Activated T-cell treated with anti-CD3 and anti-CD28 coated beads, Interleukin-2, amount 50 U/mL, for 72 hours (primary cell): Measurements from ENCODE around the gene AFF2. TPM values are rescaled to one million over a fixed set of nuclear protein-coding genes. Genes with fewer than 3 reads are reported as not detected.

ENCODE experiments used
- ATAC-seq, 2 donors: fragments of 150-1000 bp; cut with Tn5 transposase; replicated peaks in 1 of 2; 2 replicates each; pipeline ENCODE4 v1.10.0; 2021; ENCODE audit warnings: moderate library complexity in 2 of 2, mild to moderate bottlenecking in 1 of 2
- DNase-seq, 2 donors: peaks; one replicate each; pipeline ENCODE4 v3.0.0; 2021 to 2022; ENCODE audit warnings: mixed read lengths in 1 of 2
- H3K27ac Mint-ChIP-seq: one replicate; pipeline ENCODE4 v1.8.0; 2022; ENCODE audit warnings: mild to moderate bottlenecking, moderate library complexity, mixed read lengths
- H3K27me3 Mint-ChIP-seq: one replicate; pipeline ENCODE4 v1.8.0; 2022; ENCODE audit warnings: low read depth, mixed read lengths
- H3K36me3 Mint-ChIP-seq, 2 donors: one replicate each; pipeline ENCODE4 v1.8.0; 2022; ENCODE audit warnings: mixed read lengths in 2 of 2, mild to moderate bottlenecking in 1 of 2; ENCODE audit not compliant: insufficient read depth in 2 of 2
- H3K4me1 Mint-ChIP-seq: one replicate; pipeline ENCODE4 v1.8.0; 2022; ENCODE audit warnings: low read depth, mixed read lengths
- H3K4me3 Mint-ChIP-seq, 2 donors: one replicate each; pipeline ENCODE4 v1.8.0; 2022; ENCODE audit warnings: mild to moderate bottlenecking in 2 of 2, mixed read lengths in 2 of 2, moderate library complexity in 2 of 2
- H3K9me3 Mint-ChIP-seq, 2 donors: one replicate each; pipeline ENCODE4 v1.8.0; 2022; ENCODE audit warnings: mixed read lengths in 2 of 2
- total RNA-seq, 2 donors: library from RNA; stranded (reverse); gene quantifications; one replicate each; pipeline ENCODE4 v1.2.3, GENCODE V29; 2022

Gene AFF2
- 1 to 10 TPM; 1.4 to 2.8 TPM for total RNA-seq

GRCh38 chrX:148500423-148501385 is at the start of gene AFF2:
Gene AFF2, plus strand, starts transcription at chrX:148500617. Its CDS starts 481 bp downstream, at chrX:148501098.
- DNase-seq (peak; percentile 39 to 53), ATAC-seq (peak; percentile 65)
- Mint-ChIP-seq H3K27ac (no peak within 1 kb of the TSS), H3K36me3 (no peaks in the 10 kb centered on the region), H3K9me3 (no peaks in the 10 kb centered on the region), H3K4me3 (peak within 1 kb of the TSS; percentile 89 to 91), H3K27me3 (peaks cover 22% of the 10 kb centered on the region), H3K4me1 (peaks cover 16% of the 10 kb centered on the region)

DNA sequence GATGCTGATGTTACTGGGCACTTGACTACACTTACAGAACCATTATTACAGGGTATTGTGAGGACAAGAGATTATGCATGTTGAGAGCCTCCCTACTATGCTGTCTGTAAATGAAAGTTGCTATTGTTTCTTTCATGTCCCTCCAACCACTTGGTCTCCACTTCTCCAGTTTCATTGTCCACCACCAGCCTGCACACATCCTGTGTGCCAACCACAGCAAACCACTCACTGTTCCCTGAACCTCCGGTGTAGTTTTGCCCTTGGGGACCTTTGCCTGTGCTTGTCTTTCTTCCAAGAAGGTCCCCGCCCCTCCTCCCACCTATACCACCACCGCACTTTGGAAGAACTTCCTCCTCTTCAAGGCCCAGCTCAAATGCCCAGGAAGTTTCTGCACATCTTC is 43.1 kb upstream of the AFF2 start:
- no peak for DNase-seq
- Mint-ChIP-seq H3K9me3 (no peaks in the 10 kb centered on the region), H3K4me3 (no peak overlapping the region), H3K4me1 (no peaks in the 10 kb centered on the region), H3K36me3 (no peaks in the 10 kb centered on the region), H3K27me3 (peaks cover 19% of the 10 kb centered on the region), H3K27ac (no peak overlapping the region)
- ATAC-seq, result no peak

- H3K9me3 Mint-ChIP-seq, result no peaks in the 10 kb centered on the region
- DNase-seq (no peak), ATAC-seq (no peak)
- no peaks in the 10 kb centered on the region for H3K36me3 Mint-ChIP-seq
- no peak overlapping the region for H3K4me3 Mint-ChIP-seq
- H3K27me3 Mint-ChIP-seq, result peaks cover 32% of the 10 kb centered on the region
- H3K4me1 Mint-ChIP-seq, result peaks cover 8% of the 10 kb centered on the region
- no peak overlapping the region for H3K27ac Mint-ChIP-seq
These were observed 41.1 kb upstream of the AFF2 start for GRCh38 chrX:148459343-148459742.

DNA sequence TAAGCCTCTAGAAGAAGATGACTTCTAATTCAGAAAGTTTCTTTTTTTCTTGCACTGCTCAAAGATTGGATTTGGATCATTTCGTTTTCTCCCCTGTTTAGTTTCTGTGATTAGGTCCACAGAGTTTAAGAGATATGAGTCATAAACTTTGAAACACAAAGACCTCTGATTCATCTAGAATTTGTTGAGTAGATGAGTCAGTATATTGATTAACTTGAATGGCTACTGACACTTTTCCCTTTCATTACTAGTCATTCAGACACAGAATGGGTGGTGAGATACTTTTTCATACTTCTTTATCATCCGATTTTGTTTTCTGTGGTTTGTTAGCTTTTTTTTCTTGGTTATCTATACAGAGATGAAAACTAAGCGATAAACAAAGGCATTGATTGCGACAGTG is 34.1 kb upstream of the AFF2 start:
- Mint-ChIP-seq H3K36me3 (no peaks in the 10 kb centered on the region), H3K27me3 (peaks cover 49% of the 10 kb centered on the region), H3K27ac (peak overlapping the region; percentile 20), H3K9me3 (peaks cover 0 to 4% of the 10 kb centered on the region in 2 donors), H3K4me1 (peaks cover 22% of the 10 kb centered on the region), H3K4me3 (no peak overlapping the region)
- ATAC-seq, result peak; percentile 96
- no peak for DNase-seq

DNA sequence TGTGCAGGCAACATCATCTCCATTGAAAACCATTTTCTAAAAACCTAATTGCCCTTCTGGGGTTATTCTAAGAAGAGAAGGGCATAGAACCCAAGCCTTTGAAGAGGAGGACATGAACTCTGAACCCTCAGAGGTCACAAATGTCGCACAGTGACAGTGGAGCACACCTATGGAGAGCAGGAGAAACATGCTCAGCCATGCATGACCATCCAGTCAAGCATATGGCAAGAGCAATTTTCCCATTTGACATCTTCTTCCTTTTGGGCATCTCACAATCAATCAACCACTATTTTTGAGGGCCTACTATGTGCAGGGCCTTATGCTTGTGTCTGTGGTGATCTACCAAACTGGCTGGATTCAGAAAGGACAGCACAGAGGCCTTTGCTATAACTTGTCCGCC is 30.1 kb upstream of the AFF2 start:
- Mint-ChIP-seq H3K9me3 (peaks cover 0 to 4% of the 10 kb centered on the region in 2 donors), H3K4me3 (no peak overlapping the region), H3K36me3 (no peaks in the 10 kb centered on the region), H3K4me1 (peaks cover 14% of the 10 kb centered on the region), H3K27ac (no peak overlapping the region), H3K27me3 (peaks cover 52% of the 10 kb centered on the region)
- no peak for ATAC-seq
- no peak for DNase-seq

DNA sequence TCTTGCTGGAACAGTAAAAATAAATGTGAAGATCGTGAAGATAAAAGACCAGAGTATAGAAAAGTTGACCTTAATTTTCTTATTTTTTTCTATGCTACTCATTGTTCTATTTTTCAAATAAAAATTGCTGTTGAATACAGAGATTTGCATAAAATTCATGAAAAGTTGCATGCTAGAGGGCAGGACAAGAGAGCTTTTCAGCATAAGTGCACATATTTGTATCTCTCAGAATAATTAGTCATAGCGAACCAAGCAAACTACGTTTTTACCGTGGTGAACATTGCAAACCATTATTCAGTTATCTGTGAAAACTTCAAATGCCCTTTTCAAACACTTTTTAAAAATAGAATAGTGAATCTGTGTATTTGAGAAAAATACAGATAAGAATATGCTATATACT is 26.4 kb upstream of the AFF2 start:
- DNase-seq, result no peak
- no peak overlapping the region for H3K27ac Mint-ChIP-seq
- H3K36me3 Mint-ChIP-seq, result no peaks in the 10 kb centered on the region
- no peaks in the 10 kb centered on the region for H3K9me3 Mint-ChIP-seq
- peaks cover 50% of the 10 kb centered on the region for H3K27me3 Mint-ChIP-seq
- no peak for ATAC-seq
- no peak overlapping the region for H3K4me3 Mint-ChIP-seq
- H3K4me1 Mint-ChIP-seq, result no peaks in the 10 kb centered on the region

DNA sequence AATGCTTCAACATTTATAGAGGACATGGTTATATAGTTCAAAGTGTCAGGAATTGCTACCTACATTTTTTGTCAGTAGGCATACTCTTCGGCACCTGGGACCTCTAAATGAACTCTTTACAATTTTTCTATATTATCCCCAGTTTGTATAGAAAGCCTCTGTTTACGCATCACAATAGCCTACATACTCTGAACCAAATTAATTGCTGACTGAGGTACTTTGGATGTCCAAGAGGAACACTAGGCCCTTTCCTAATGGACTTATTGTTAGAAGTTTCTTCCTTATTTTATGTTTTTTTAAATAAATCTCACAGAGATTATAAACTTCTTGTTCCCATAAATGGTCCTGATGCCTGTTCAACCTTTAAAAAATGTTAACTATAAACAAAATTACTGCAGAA is 8.4 kb upstream of the AFF2 start:
- peaks cover 0 to 2% of the 10 kb centered on the region in 2 donors for H3K9me3 Mint-ChIP-seq
- no peaks in the 10 kb centered on the region for H3K4me1 Mint-ChIP-seq
- peaks cover 13% of the 10 kb centered on the region for H3K27me3 Mint-ChIP-seq
- ATAC-seq (no peak), DNase-seq (no peak)
- no peaks in the 10 kb centered on the region for H3K36me3 Mint-ChIP-seq
- H3K4me3 Mint-ChIP-seq, result no peak overlapping the region
- H3K27ac Mint-ChIP-seq, result no peak overlapping the region

GRCh38 chrX:148495176-148495575 is 5.2 kb upstream of the AFF2 start:
- no peak for DNase-seq
- Mint-ChIP-seq H3K9me3 (no peaks in the 10 kb centered on the region), H3K27me3 (peaks cover 16% of the 10 kb centered on the region), H3K36me3 (no peaks in the 10 kb centered on the region), H3K4me3 (no peak overlapping the region), H3K4me1 (peaks cover 10% of the 10 kb centered on the region), H3K27ac (no peak overlapping the region)
- no peak for ATAC-seq

- Mint-ChIP-seq H3K27me3 (peaks cover 17% of the 10 kb centered on the region), H3K4me1 (peaks cover 16% of the 10 kb centered on the region), H3K4me3 (no peak overlapping the region), H3K27ac (no peak overlapping the region), H3K9me3 (no peaks in the 10 kb centered on the region), H3K36me3 (no peaks in the 10 kb centered on the region)
- peak in 1 of 2 donors; percentile 19 for ATAC-seq
- DNase-seq, result no peak
These were observed 2.4 kb upstream of the AFF2 start for GRCh38 chrX:148498067-148498466.

GRCh38 chrX:148499638-148500422 is 587 bp upstream of the AFF2 start:
- Mint-ChIP-seq H3K36me3 (no peaks in the 10 kb centered on the region), H3K27ac (no peak overlapping the region), H3K4me3 (peak overlapping the region; percentile 32 to 51), H3K27me3 (peaks cover 22% of the 10 kb centered on the region), H3K9me3 (no peaks in the 10 kb centered on the region), H3K4me1 (peaks cover 16% of the 10 kb centered on the region)
- ATAC-seq, result no peak
- no peak for DNase-seq

GRCh38 chrX:148501386-148502066 is 1.1 kb downstream of the AFF2 start:
- Mint-ChIP-seq H3K4me3 (peak overlapping the region; percentile 89 to 91), H3K27me3 (peaks cover 22% of the 10 kb centered on the region), H3K27ac (no peak overlapping the region), H3K36me3 (no peaks in the 10 kb centered on the region), H3K4me1 (peaks cover 16% of the 10 kb centered on the region), H3K9me3 (no peaks in the 10 kb centered on the region)
- ATAC-seq, result peak; percentile 46 to 56
- DNase-seq, result peak; percentile 5 to 12

GRCh38 chrX:148504506-148504905 is 4.1 kb downstream of the AFF2 start:
- no peak overlapping the region for H3K27ac Mint-ChIP-seq
- DNase-seq, result no peak
- H3K4me1 Mint-ChIP-seq, result peaks cover 7% of the 10 kb centered on the region
- peaks cover 34% of the 10 kb centered on the region for H3K27me3 Mint-ChIP-seq
- H3K9me3 Mint-ChIP-seq, result no peaks in the 10 kb centered on the region
- no peaks in the 10 kb centered on the region for H3K36me3 Mint-ChIP-seq
- no peak overlapping the region for H3K4me3 Mint-ChIP-seq
- ATAC-seq, result no peak

- H3K36me3 Mint-ChIP-seq, result no peaks in the 10 kb centered on the region
These were observed 7.0 kb downstream of the AFF2 start for GRCh38 chrX:148507418-148507817.

More at GRCh38 chrX:148507418-148507817, 7.0 kb downstream of the AFF2 start:
- Mint-ChIP-seq H3K27me3 (peaks cover 39% of the 10 kb centered on the region), H3K4me3 (no peak overlapping the region), H3K4me1 (no peaks in the 10 kb centered on the region), H3K27ac (no peak overlapping the region), H3K9me3 (no peaks in the 10 kb centered on the region)
- no peak for DNase-seq
- no peak for ATAC-seq
